H1 (cell line): Measurements from ENCODE around the gene RAB11FIP3. TPM values are rescaled to one million over a fixed set of nuclear protein-coding genes. Genes with fewer than 3 reads are reported as not detected.

Source experiments
- ASH2L ChIP-seq: fragments of 200-600, 300-600 bp; sonication (generic); IDR thresholded peaks from one replicate; pipeline ENCODE4 v1.7.1; 2017; ENCODE audit warnings: low read length
- BCL11A ChIP-seq, 2 experiments: IDR thresholded peaks; one replicate each; pipeline ENCODE4 v1.6.1; 2011; ENCODE audit warnings: low read depth in 2 of 2, low read length in 2 of 2, mild to moderate bottlenecking in 2 of 2
- EGR1 ChIP-seq: IDR thresholded peaks from 2 replicates; pipeline ENCODE4 v1.6.1; 2011; ENCODE audit warnings: low read depth, low read length, borderline replicate concordance
- HDAC2 ChIP-seq, 2 experiments: fragments of 300-600 bp in 1 of 2; sonication (generic) in 1 of 2; IDR thresholded peaks; 2 replicates each; pipeline ENCODE4 v1.6.1; 2011 to 2012; ENCODE audit warnings: low read depth in 2 of 2, low read length in 2 of 2, mild to moderate bottlenecking in 2 of 2, moderate library complexity in 2 of 2, borderline replicate concordance in 1 of 2, inconsistent platforms in 1 of 2
- JUN ChIP-seq: IDR thresholded peaks from 2 replicates; pipeline ENCODE4 v1.6.1; 2011; ENCODE audit warnings: low read depth, mild to moderate bottlenecking, improper control_type of control experiment, low read length
- JUND ChIP-seq: IDR thresholded peaks from 2 replicates; pipeline ENCODE4 v1.6.1; 2011; ENCODE audit warnings: mild to moderate bottlenecking, improper control_type of control experiment, low read length
- SIN3A ChIP-seq, 2 experiments: IDR thresholded peaks in 1 of 2; conservative IDR thresholded peaks in 1 of 2; 2 replicates each; pipeline ENCODE4 v1.6.1; 2011 to 2012; ENCODE audit warnings: low read length in 2 of 2, improper control_type of control experiment in 1 of 2, low read depth in 1 of 2, mild to moderate bottlenecking in 1 of 2
- polyA plus RNA-seq, 7 experiments: library from polyadenylated mRNA; depleted of rRNA in 3 of 7; stranded (reverse) in 5 of 7; unstranded in 2 of 7; fragments of >200 nt in 5 of 7; fragments of 200-250 nt in 2 of 7; gene quantifications; 1 replicate in 5 of 7; 2 replicates in 1 of 7; 4 replicates in 1 of 7; pipeline versions ENCODE4 v1.2.1 to v1.2.3, GENCODE V29; 2011 to 2013; ENCODE audit warnings: missing spikeins in 2 of 7, mixed read lengths in 2 of 7
- total RNA-seq: library from RNA; stranded (reverse); fragmentation: NEBNext Ultra II Directional; extraction: Animal tissue kit (Norgen Biotek cat#: 25700); gene quantifications from 2 replicates; pipeline ENCODE4 v1.2.1, GENCODE V29; 2021
- TF ChIP-seq, protein P1 (sequence below): IDR thresholded peaks from 2 replicates; pipeline ENCODE4 v1.6.1; 2011; ENCODE audit warnings: low read depth, mild to moderate bottlenecking, low read length; ENCODE audit not compliant: insufficient read depth
- TF ChIP-seq, protein P2 (sequence below): IDR thresholded peaks from 2 replicates; pipeline ENCODE4 v1.6.1; 2012; ENCODE audit warnings: inconsistent platforms

RAB11FIP3 gene
- total and polyA plus RNA-seq, 2 of the 8 experiments (the other 6 are each of a cell fraction or from before 2014, with no cell fraction given): 9.3 to 35.2 TPM

DNA sequence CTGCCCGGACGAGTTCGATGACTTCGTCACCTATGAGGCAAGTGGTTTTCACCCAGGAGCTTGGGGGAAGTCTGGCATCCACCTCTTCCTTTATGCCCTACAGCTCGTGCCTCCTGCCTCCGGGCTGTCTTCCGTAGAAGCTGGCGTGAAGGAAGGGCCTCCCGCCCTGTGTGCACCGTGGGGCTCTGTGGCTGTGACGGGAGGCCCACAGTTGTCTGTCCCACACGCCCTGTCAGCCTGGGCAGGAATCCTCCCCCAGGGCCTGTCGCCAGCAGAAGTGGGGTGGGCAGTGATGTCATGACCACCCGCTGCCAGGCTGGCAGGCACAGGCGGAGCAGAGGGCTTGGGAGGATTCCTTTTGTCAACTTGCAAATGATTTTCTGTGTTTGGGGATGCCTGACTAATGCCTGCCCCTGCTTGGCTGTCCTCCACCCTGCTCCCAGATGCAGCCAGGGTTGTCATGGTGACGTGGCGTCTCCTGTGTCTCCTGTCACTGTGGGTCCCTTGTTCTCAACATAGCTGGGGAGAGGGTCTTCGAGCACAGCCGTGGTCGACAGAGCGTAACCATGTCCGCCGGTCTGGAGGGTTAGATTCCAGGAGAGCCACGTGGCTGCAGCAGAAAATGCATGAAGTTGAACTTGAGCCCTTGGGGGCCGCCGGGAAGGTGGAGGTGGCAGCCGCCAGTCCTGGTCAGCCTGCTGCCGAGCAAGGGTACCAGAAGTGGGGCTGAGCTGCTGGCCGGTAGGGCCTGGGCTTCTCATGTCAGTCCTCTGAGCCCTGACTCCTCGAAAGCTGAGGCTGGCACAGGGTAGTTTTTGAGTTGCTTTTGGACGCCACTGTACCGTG is 46.1 kb downstream of the RAB11FIP3 start (continued):
- TF ChIP-seq, protein P1, sequence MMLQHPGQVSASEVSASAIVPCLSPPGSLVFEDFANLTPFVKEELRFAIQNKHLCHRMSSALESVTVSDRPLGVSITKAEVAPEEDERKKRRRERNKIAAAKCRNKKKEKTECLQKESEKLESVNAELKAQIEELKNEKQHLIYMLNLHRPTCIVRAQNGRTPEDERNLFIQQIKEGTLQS: no peak
- TF ChIP-seq SIN3A (conservative IDR thresholded peaks at IDR 0.05 in 1 of 2, IDR thresholded peaks at IDR 0.05 in 1 of 2; ENCODE audit: low read depth in 1 of 2, low read length in 2 of 2) (peak; percentile 87 to 88; a peak in 1 of 4 replicates), JUN (no peak), HDAC2 (IDR thresholded peaks at IDR 0.05; ENCODE audit: borderline replicate concordance in 1 of 2, low read depth in 2 of 2, low read length in 2 of 2) (0 out of 4 replicates have a peak, but pooled peaks of 1 of the 2 experiments have one; percentile 59), BCL11A (IDR thresholded peaks at IDR 0.05; ENCODE audit: low read depth in 2 of 2, low read length in 2 of 2) (no peak), JUND (no peak), EGR1 (peak; percentile 39; the same call in 1 of the 2 replicates), ASH2L (peak; percentile 43)
- TF ChIP-seq, protein P2, sequence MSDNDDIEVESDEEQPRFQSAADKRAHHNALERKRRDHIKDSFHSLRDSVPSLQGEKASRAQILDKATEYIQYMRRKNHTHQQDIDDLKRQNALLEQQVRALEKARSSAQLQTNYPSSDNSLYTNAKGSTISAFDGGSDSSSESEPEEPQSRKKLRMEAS: peak; percentile 77; the same call in 1 of the 2 replicates
